Measurements from ENCODE around the gene HOXC12. TPM values are rescaled to one million over a fixed set of nuclear protein-coding genes. Genes with fewer than 3 reads are reported as not detected.

HOXC12 gene
- total RNA-seq, 1 donor from 2014 or later: not detected

Other genes with a start within 250 kb of the HOXC12 start
- 87.6 and 98.4 TPM in 2 replicates for gene CALCOCO1, start 227.5 kb upstream of the HOXC12 start, total RNA-seq
- gene CISTR, start 202.9 kb upstream of the HOXC12 start, total RNA-seq: not detected in 2 replicates
- gene HOXC13, start 16.1 kb upstream of the HOXC12 start, total RNA-seq: not detected in 2 replicates
- not detected in 2 replicates for gene HOXC11, start 18.2 kb downstream of the HOXC12 start, total RNA-seq
- gene HOTAIR, start 20.1 kb downstream of the HOXC12 start, total RNA-seq: not detected in 2 replicates
- 0.28 and 0.85 TPM in 2 replicates for gene HOXC10, start 30.2 kb downstream of the HOXC12 start, total RNA-seq
- 0.28 and 0.68 TPM in 2 replicates for gene HOXC9, start 45.3 kb downstream of the HOXC12 start, total RNA-seq
- not detected in 2 replicates for gene HOXC8, start 54.1 kb downstream of the HOXC12 start, total RNA-seq
- under 0.01 and 0.05 TPM in 2 replicates for gene HOXC6, start 73.5 kb downstream of the HOXC12 start, total RNA-seq
- not detected in 2 replicates for gene HOXC5, start 78.1 kb downstream of the HOXC12 start, total RNA-seq
- not detected in 2 replicates for gene HOXC4, start 98.9 kb downstream of the HOXC12 start, total RNA-seq
- gene SMUG1, start 234.1 kb downstream of the HOXC12 start, total RNA-seq: 14.3 and 18.2 TPM in 2 replicates

All from dermis blood vessel endothelial cell (primary cell).